Activated T-cell treated with anti-CD3 and anti-CD28 coated beads for 1 hour (primary cell): ENCODE results near the gene KRTAP5-3.
A peak's percentile ranks its signal among the peaks of the same experiment; 100 is the strongest.

ENCODE experiments used
- DNase-seq: peaks from one replicate; pipeline ENCODE4 v3.0.0-alpha.2; 2020; ENCODE audit warnings: low read depth

The KRTAP5-3 gene

GRCh38 chr11:1642288-1643145 lies 34.3 kb upstream of the KRTAP5-3 start:
- DNase-seq = no peak

GRCh38 chr11:1641096-1641495 lies 32.8 kb upstream of the KRTAP5-3 start:
- no peak for DNase-seq

- peak; percentile 21 for DNase-seq
Measured at GRCh38 chr11:1640076-1640946, 32.0 kb upstream of the KRTAP5-3 start.

GRCh38 chr11:1639666-1640065 lies 31.4 kb upstream of the KRTAP5-3 start:
- no peak for DNase-seq

- no peak for DNase-seq
Measured at GRCh38 chr11:1639102-1639620, 30.9 kb upstream of the KRTAP5-3 start.

GRCh38 chr11:1638344-1638743 lies 30.1 kb upstream of the KRTAP5-3 start:
- DNase-seq = no peak

GRCh38 chr11:1637628-1638027 lies 29.4 kb upstream of the KRTAP5-3 start:
- DNase-seq = no peak

- no peak for DNase-seq
Measured at GRCh38 chr11:1636291-1636950, 28.2 kb upstream of the KRTAP5-3 start.

- no peak for DNase-seq
Measured at GRCh38 chr11:1633864-1634263, 25.6 kb upstream of the KRTAP5-3 start.

GRCh38 chr11:1632053-1632714 lies 23.9 kb upstream of the KRTAP5-3 start:
- no peak for DNase-seq

GRCh38 chr11:1631066-1631568 lies 22.9 kb upstream of the KRTAP5-3 start:
- no peak for DNase-seq

- DNase-seq = no peak
Measured at GRCh38 chr11:1630271-1630670, 22.0 kb upstream of the KRTAP5-3 start.

GRCh38 chr11:1629326-1630185 lies 21.3 kb upstream of the KRTAP5-3 start, which contains the start of gene KRTAP5-5:
KRTAP5-5 (plus strand) TSS chr11:1629775; CDS start chr11:1629841, 66 bp downstream.
- DNase-seq = no peak

GRCh38 chr11:1628506-1629325 lies 20.5 kb upstream of the KRTAP5-3 start:
- DNase-seq = peak; percentile 32

- no peak for DNase-seq
Measured at GRCh38 chr11:1625541-1625940, 17.3 kb upstream of the KRTAP5-3 start.

GRCh38 chr11:1624621-1625020 lies 16.4 kb upstream of the KRTAP5-3 start:
- no peak for DNase-seq

- DNase-seq = no peak
Measured at GRCh38 chr11:1623716-1624115, 15.5 kb upstream of the KRTAP5-3 start.

- DNase-seq = no peak
Measured at GRCh38 chr11:1622086-1622485, 13.8 kb upstream of the KRTAP5-3 start, which contains the start of gene KRTAP5-4. KRTAP5-4 (minus strand) TSS chr11:1622138; CDS start chr11:1622093, 45 bp downstream.

- no peak for DNase-seq
Measured at GRCh38 chr11:1619449-1619848, 11.2 kb upstream of the KRTAP5-3 start.
